Measurements from ENCODE around the gene CLSTN1. TPM values are rescaled to one million over a fixed set of nuclear protein-coding genes. Genes with fewer than 3 reads are reported as not detected.

Gene CLSTN1
- total and polyA plus RNA-seq, 2 of the 13 experiments (the other 11 are each of a cell fraction or from before 2014, with no cell fraction given), result 19.7 to 29.8 TPM

- TF ChIP-seq ZBED4 (CRISPR knock-in tag; IDR thresholded peaks at IDR 0.05; ENCODE audit: borderline replicate concordance) (no peak), PATZ1 (CRISPR knock-in tag; IDR thresholded peaks at IDR 0.05) (peak; percentile 30; the same call in 1 of the 2 replicates), E2F2 (CRISPR knock-in tag; IDR thresholded peaks at IDR 0.05; ENCODE audit: borderline replicate concordance) (no peak), SIN3B (IDR thresholded peaks at IDR 0.05; ENCODE audit: low read length) (no peak), KAT2B (IDR thresholded peaks at IDR 0.05; ENCODE audit: borderline replicate concordance, low read depth, low read length) (no peak), ZSCAN9 (CRISPR knock-in tag; IDR thresholded peaks at IDR 0.05; ENCODE audit: borderline replicate concordance) (no peak), PHF21A (CRISPR knock-in tag; IDR thresholded peaks at IDR 0.05) (0 out of 2 replicates have a peak, but pooled peaks have one; percentile 41), EED (CRISPR knock-in tag; IDR thresholded peaks at IDR 0.05) (peak; percentile 43; the same call in 1 of the 2 replicates), ZNF512 (CRISPR knock-in tag; IDR thresholded peaks at IDR 0.05) (no peak), ARID4A (CRISPR knock-in tag; IDR thresholded peaks at IDR 0.05; ENCODE audit: borderline replicate concordance) (peak; percentile 23; the same call in 1 of the 2 replicates), ZNF883 (CRISPR knock-in tag; IDR thresholded peaks at IDR 0.05; ENCODE audit: not compliant biosample characterization) (peak; percentile 25), FOXO1 (CRISPR knock-in tag; IDR thresholded peaks at IDR 0.05) (0 out of 2 replicates have a peak, but pooled peaks have one; percentile 23), KDM2A (CRISPR knock-in tag; IDR thresholded peaks at IDR 0.05; ENCODE audit: borderline replicate concordance, low read depth) (0 out of 2 replicates have a peak, but pooled peaks have one; percentile 35), HNRNPLL (IDR thresholded peaks at IDR 0.05; ENCODE audit: low read depth, low read length, poor library complexity, severe bottlenecking) (peak; percentile 33), SAP130 (CRISPR knock-in tag; IDR thresholded peaks at IDR 0.05; ENCODE audit: low read depth) (peak; percentile 47; the same call in 1 of the 2 replicates)
These were observed 133.8 kb downstream of the CLSTN1 start (continued) for GRCh38 chr1:9689971-9690381.

All from HepG2 (cell line).